GM12872 (cell line): Measurements from ENCODE around the gene DSG2.

Experiments
- CTCF ChIP-seq: IDR thresholded peaks from 3 replicates; pipeline ENCODE4 v1.5.1; 2011; ENCODE audit warnings: low read depth, mild to moderate bottlenecking, low read length, moderate library complexity; ENCODE audit not compliant: insufficient read depth

DSG2 gene

GRCh38 chr18:31572368-31572767 lies 74.4 kb downstream of the DSG2 start:
- no peak for TF ChIP-seq CTCF

GRCh38 chr18:31573051-31573450 lies 75.1 kb downstream of the DSG2 start:
- no peak for TF ChIP-seq CTCF

GRCh38 chr18:31574359-31574758 lies 76.4 kb downstream of the DSG2 start:
- no peak for TF ChIP-seq CTCF

GRCh38 chr18:31575515-31576257 lies 77.7 kb downstream of the DSG2 start:
- no peak for TF ChIP-seq CTCF

- TF ChIP-seq CTCF: no peak
Measured at GRCh38 chr18:31576670-31577069, 78.7 kb downstream of the DSG2 start.

GRCh38 chr18:31577195-31577594 lies 79.2 kb downstream of the DSG2 start:
- TF ChIP-seq CTCF: no peak

- TF ChIP-seq CTCF: no peak
Measured at GRCh38 chr18:31578126-31578525, 80.1 kb downstream of the DSG2 start.

GRCh38 chr18:31579375-31579774 lies 81.4 kb downstream of the DSG2 start:
- TF ChIP-seq CTCF: no peak
